GM19468 (cell line): ENCODE results near the gene TANC1.
A peak's percentile ranks its signal among the peaks of the same experiment; 100 is the strongest.

Experiments
- ATAC-seq: cut with Tn5 transposase; IDR thresholded peaks from one replicate; pipeline ENCODE4 v1.9.1; 2021; ENCODE audit warnings: mild to moderate bottlenecking, moderate library complexity, moderate number of reproducible peaks; ENCODE audit not compliant: unreplicated experiment; ENCODE audit errors: extremely low read depth

The TANC1 gene

GRCh38 chr2:159175927-159176326 is 207.5 kb downstream of the TANC1 start:
- no peak for ATAC-seq

GRCh38 chr2:159176555-159176954 is 208.1 kb downstream of the TANC1 start:
- no peak for ATAC-seq

GRCh38 chr2:159177357-159177756 is 208.9 kb downstream of the TANC1 start:
- no peak for ATAC-seq

- ATAC-seq = no peak
Measured at GRCh38 chr2:159177957-159178356, 209.5 kb downstream of the TANC1 start.

GRCh38 chr2:159179096-159179495 is 210.7 kb downstream of the TANC1 start:
- no peak for ATAC-seq

- no peak for ATAC-seq
Measured at GRCh38 chr2:159179696-159180095, 211.3 kb downstream of the TANC1 start.

GRCh38 chr2:159183346-159183745 is 214.9 kb downstream of the TANC1 start:
- no peak for ATAC-seq

- peak; percentile 42 for ATAC-seq
Measured at GRCh38 chr2:159185401-159186130, 217.1 kb downstream of the TANC1 start.

- ATAC-seq = no peak
Measured at GRCh38 chr2:159186462-159186861, 218.0 kb downstream of the TANC1 start.

- ATAC-seq = no peak
Measured at GRCh38 chr2:159187106-159187505, 218.7 kb downstream of the TANC1 start.

- ATAC-seq = no peak
Measured at GRCh38 chr2:159188449-159188848, 220.0 kb downstream of the TANC1 start.

GRCh38 chr2:159192371-159192918 is 224.0 kb downstream of the TANC1 start:
- ATAC-seq = no peak

GRCh38 chr2:159193791-159194190 is 225.4 kb downstream of the TANC1 start:
- ATAC-seq = no peak

GRCh38 chr2:159194241-159194640 is 225.8 kb downstream of the TANC1 start:
- ATAC-seq = no peak

- no peak for ATAC-seq
Measured at GRCh38 chr2:159195697-159196096, 227.3 kb downstream of the TANC1 start.

GRCh38 chr2:159196393-159196925 is 228.0 kb downstream of the TANC1 start:
- no peak for ATAC-seq

- no peak for ATAC-seq
Measured at GRCh38 chr2:159199236-159199635, 230.8 kb downstream of the TANC1 start.

GRCh38 chr2:159199761-159200465 is 231.5 kb downstream of the TANC1 start:
- ATAC-seq = no peak

- ATAC-seq = no peak
Measured at GRCh38 chr2:159200498-159200897, 232.1 kb downstream of the TANC1 start.

GRCh38 chr2:159201360-159202063 is 233.1 kb downstream of the TANC1 start:
- peak; percentile 96 for ATAC-seq
